Stimulated activated effector memory CD8-positive, alpha-beta T cell treated with anti-CD3 and anti-CD28 coated beads, Interleukin-12 subunit alpha, Interleukin-12 subunit beta, amount 100 ng/mL, for 72 hours (primary cell): ENCODE data around the gene ENDOU.
A peak's percentile ranks its signal among the peaks of the same experiment; 100 is the strongest.
"Not testable (repeated sequence)": the region's sequence is repeated elsewhere in the genome, so short reads cannot be mapped to it uniquely, and the experiment has no call there.

Experiments used
- ATAC-seq: fragments of 150-1000 bp; cut with Tn5 transposase; 2 replicates; pipeline ENCODE4 v1.10.0; 2021
- DNase-seq, 2 donors: peaks; one replicate each; pipeline ENCODE4 v3.0.0; 2021 to 2022; ENCODE audit warnings: low spot score in 2 of 2
- H3K27ac Mint-ChIP-seq: one replicate; pipeline ENCODE4 v1.8.0; 2022; ENCODE audit warnings: mild to moderate bottlenecking, mixed read lengths
- H3K36me3 Mint-ChIP-seq: one replicate; pipeline ENCODE4 v1.8.0; 2022; ENCODE audit warnings: mild to moderate bottlenecking, mixed read lengths
- H3K4me1 Mint-ChIP-seq: one replicate; pipeline ENCODE4 v1.8.0; 2022; ENCODE audit warnings: mixed read lengths
- H3K4me3 Mint-ChIP-seq: one replicate; pipeline ENCODE4 v1.8.0; 2022; ENCODE audit warnings: mild to moderate bottlenecking, mixed read lengths
- H3K9me3 Mint-ChIP-seq: one replicate; pipeline ENCODE4 v1.8.0; 2022; ENCODE audit warnings: mixed read lengths

The ENDOU gene

DNA sequence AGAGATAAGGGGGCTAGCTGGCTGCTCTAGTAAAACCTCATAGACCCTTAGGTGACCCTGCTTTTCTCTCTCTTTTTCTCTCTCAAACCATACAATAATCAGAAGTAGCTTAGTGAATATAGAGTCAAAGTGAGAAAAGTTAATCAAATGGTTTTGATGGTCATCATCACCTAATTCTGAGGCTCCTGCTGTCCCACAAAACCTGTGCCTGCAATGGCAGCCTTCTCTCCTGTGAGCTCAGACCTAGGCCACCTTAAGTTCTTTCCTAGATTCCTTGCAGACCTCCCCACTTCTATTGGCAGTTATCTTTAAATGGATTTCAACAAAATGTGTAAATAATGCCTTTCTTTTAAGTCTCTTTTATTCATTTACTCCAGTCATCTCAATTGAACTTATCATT lies 17.9 kb downstream of the ENDOU start:
- Mint-ChIP-seq H3K9me3 (no peaks in the 10 kb centered on the region), H3K4me1 (peaks cover 50% of the 10 kb centered on the region), H3K27ac (no peak overlapping the region), H3K36me3 (peaks cover 24% of the 10 kb centered on the region), H3K4me3 (peak overlapping the region; percentile 85)
- ATAC-seq, result no peak
- no peak for DNase-seq

- H3K27ac Mint-ChIP-seq, result peak within 1 kb of the TSS; percentile 97
- ATAC-seq, result peak; percentile 94
- peak within 1 kb of the TSS; percentile 85 for H3K4me3 Mint-ChIP-seq
- peaks cover 50% of the 10 kb centered on the region for H3K4me1 Mint-ChIP-seq
- DNase-seq, result peak; percentile 97 to 99
- peaks cover 39% of the 10 kb centered on the region for H3K36me3 Mint-ChIP-seq
- H3K9me3 Mint-ChIP-seq, result no peaks in the 10 kb centered on the region
Observed at GRCh38 chr12:47705566-47706425, 19.5 kb downstream of the ENDOU start, which contains the start of gene RPAP3. Gene RPAP3 (minus strand): TSS chr12:47706030. CDS start chr12:47702840, 3,190 bp downstream.

DNA sequence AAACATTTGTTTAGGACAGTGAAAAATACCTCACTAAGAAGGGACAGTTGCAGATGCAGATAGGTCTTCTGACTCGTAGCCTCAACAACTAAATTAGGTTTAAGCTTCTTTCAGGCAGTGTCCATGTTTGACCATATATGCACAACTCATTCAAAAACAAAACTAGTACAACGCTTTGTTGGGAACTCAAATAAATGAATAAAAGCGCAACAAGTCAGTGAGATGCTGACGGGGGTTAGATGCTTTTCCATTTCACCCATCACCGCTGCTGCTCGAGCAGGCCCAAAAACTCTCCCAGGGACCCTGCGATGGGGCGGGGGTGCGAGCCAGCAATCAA lies 20.1 kb downstream of the ENDOU start:
- Mint-ChIP-seq H3K4me1 (peaks cover 50% of the 10 kb centered on the region), H3K9me3 (no peaks in the 10 kb centered on the region), H3K4me3 (peak overlapping the region; percentile 85), H3K27ac (peak overlapping the region; percentile 97), H3K36me3 (peaks cover 45% of the 10 kb centered on the region)
- DNase-seq (no peak), ATAC-seq (no peak)

GRCh38 chr12:47704719-47705118 lies 20.6 kb downstream of the ENDOU start:
- Mint-ChIP-seq H3K4me3 (peak overlapping the region; percentile 85), H3K4me1 (peaks cover 50% of the 10 kb centered on the region), H3K27ac (peak overlapping the region; percentile 97), H3K36me3 (peaks cover 50% of the 10 kb centered on the region), H3K9me3 (no peaks in the 10 kb centered on the region)
- no peak for ATAC-seq
- peak in 1 of 2 donors; percentile 41 for DNase-seq

GRCh38 chr12:47700263-47700662 lies 25.0 kb downstream of the ENDOU start:
- Mint-ChIP-seq H3K4me3 (no peak overlapping the region), H3K36me3 (peaks cover 75% of the 10 kb centered on the region), H3K27ac (no peak overlapping the region), H3K9me3 (no peaks in the 10 kb centered on the region), H3K4me1 (peaks cover 19% of the 10 kb centered on the region)
- ATAC-seq, result no peak
- no peak for DNase-seq

DNA sequence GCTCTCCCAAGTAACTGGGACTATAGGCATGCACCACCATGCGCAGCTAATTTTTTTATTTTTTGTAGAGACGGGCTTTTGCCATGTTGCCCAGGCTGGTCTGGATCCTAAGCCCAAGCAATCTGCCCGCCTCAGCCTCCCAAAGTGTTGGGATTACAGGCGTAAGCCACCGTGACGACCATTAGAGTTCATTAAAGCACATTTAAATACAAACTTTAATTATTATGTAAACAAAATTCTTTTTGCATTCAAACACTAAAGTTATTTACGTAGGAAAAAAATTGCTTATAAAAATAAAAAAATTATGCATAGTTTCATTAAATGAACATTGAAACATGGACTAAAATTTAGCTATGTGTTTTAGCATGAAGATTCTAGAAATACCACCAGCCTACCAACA lies 26.7 kb downstream of the ENDOU start:
- H3K9me3 Mint-ChIP-seq, result no peaks in the 10 kb centered on the region
- H3K4me1 Mint-ChIP-seq, result peaks cover 5% of the 10 kb centered on the region
- H3K36me3 Mint-ChIP-seq, result peaks cover 85% of the 10 kb centered on the region
- H3K4me3 Mint-ChIP-seq, result no peak overlapping the region
- no peak for DNase-seq
- H3K27ac Mint-ChIP-seq, result no peak overlapping the region
- ATAC-seq, result no peak

DNA sequence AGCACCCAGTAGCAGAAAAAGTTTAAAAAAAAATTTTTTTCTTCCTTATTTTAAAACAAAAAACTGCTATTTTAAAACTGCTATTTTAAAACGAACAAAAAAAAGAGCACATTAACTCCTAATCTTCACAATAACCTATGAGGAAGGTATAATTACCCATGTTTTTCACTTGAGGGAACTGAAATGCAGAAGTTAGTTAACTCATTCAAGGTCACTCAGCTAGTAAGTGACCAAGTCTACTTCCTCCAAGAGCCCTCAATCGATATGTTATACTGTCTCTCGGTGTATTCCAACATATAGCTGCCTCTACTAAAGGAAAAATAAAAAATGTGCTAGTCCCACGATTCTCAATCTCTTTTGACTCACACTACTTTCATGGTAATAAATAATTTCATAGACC lies 27.2 kb downstream of the ENDOU start:
- Mint-ChIP-seq H3K27ac (no peak overlapping the region), H3K9me3 (no peaks in the 10 kb centered on the region), H3K4me3 (no peak overlapping the region), H3K4me1 (no peaks in the 10 kb centered on the region), H3K36me3 (peaks cover 90% of the 10 kb centered on the region)
- ATAC-seq (no peak), DNase-seq (no peak)

DNA sequence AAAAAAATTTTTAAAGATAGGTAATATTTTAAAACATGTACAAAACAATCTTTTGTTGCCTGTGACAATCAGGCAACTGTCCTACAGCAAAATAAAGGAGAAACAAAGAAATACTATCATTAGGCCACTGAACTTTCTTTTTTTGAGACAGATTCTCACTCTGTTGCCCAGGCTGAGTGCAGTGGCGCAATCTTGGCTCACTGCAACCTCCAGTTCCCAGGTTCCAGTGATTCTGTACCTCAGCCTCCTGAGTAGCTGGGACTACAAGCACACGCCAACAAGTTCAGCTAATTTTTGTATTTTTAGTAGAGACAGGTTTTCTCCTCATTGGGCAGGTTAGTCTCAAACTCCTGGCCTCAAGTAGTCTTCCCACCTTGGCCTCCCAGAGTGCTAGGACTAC lies 36.1 kb downstream of the ENDOU start:
- Mint-ChIP-seq H3K9me3 (no peaks in the 10 kb centered on the region), H3K4me3 (no peak overlapping the region), H3K4me1 (peaks cover 6% of the 10 kb centered on the region), H3K36me3 (peaks cover 75% of the 10 kb centered on the region), H3K27ac (no peak overlapping the region)
- DNase-seq (no peak), ATAC-seq (no peak)

DNA sequence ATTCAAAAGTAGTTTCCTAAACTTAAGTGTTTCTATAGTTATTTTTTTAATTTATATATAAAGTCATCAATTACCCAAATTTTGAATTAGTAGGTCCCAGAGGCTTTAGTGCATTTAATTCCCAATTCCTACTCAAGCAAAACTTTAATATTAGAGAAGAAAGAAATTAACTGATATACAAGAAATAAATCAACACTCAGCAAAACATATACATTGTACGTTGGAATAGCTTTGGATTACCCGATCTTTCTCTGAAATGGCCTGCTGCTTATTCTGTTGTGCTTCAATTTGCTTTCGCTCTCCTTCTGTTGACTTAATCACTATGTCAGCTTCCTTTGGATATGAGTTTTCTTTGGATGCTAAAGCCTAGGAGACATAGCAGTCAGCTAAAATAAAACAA lies 37.7 kb downstream of the ENDOU start:
- DNase-seq (no peak), ATAC-seq (no peak)
- Mint-ChIP-seq H3K36me3 (peaks cover 65% of the 10 kb centered on the region), H3K9me3 (no peaks in the 10 kb centered on the region), H3K27ac (no peak overlapping the region), H3K4me3 (no peak overlapping the region), H3K4me1 (peaks cover 11% of the 10 kb centered on the region)

GRCh38 chr12:47686645-47687240 lies 38.5 kb downstream of the ENDOU start:
- no peaks in the 10 kb centered on the region for H3K9me3 Mint-ChIP-seq
- no peak for DNase-seq
- peaks cover 72% of the 10 kb centered on the region for H3K36me3 Mint-ChIP-seq
- no peak overlapping the region for H3K27ac Mint-ChIP-seq
- peaks cover 5% of the 10 kb centered on the region for H3K4me1 Mint-ChIP-seq
- no peak for ATAC-seq
- no peak overlapping the region for H3K4me3 Mint-ChIP-seq

DNA sequence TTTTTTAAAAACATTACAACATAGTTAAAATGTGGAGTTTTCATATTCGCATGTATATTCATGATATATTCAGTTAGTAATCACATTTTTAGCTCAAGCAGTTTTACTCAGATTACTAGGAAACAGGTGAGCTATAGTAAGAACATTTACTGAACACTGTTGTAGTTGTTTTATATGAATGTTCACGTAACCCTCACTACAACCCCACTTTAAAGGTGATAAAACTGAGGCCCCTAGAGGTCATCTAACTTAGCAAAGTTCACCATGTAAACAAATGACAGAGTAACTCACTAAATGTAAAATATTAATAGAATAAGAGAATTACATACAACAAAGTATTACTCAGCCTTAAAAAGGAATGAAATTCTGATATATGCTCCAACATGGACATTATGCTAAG lies 45.5 kb downstream of the ENDOU start:
- no peak for DNase-seq
- no peak for ATAC-seq
- Mint-ChIP-seq H3K27ac (no peak overlapping the region), H3K4me1 (peaks cover 13% of the 10 kb centered on the region), H3K4me3 (no peak overlapping the region), H3K36me3 (peaks cover 71% of the 10 kb centered on the region), H3K9me3 (no peaks in the 10 kb centered on the region)

DNA sequence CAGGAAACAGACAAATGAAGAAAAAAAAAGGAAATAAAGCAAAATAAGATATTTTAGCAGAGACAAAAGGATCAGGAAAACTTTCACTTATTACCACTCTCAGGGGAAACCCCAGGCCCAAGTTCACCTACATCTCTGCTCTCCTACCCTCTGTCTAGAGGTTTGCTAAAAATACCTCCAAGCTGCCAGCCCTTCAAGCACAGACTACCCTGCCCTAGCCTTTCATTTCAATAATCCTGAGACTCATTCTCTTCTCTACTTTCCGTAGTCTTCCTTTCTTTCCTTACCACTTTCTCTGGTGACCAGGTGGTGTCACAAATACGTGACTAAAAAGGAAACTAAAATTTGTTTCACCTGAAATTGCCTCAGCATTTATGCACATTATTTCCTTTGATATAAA lies 53.2 kb downstream of the ENDOU start:
- DNase-seq (no peak), ATAC-seq (no peak)
- no peaks in the 10 kb centered on the region for H3K9me3 Mint-ChIP-seq
- peaks cover 67% of the 10 kb centered on the region for H3K36me3 Mint-ChIP-seq
- H3K27ac Mint-ChIP-seq, result no peak overlapping the region
- H3K4me1 Mint-ChIP-seq, result peaks cover 9% of the 10 kb centered on the region
- no peak overlapping the region for H3K4me3 Mint-ChIP-seq

- H3K36me3 Mint-ChIP-seq, result peaks cover 71% of the 10 kb centered on the region
- ATAC-seq, DNase-seq, H3K27ac Mint-ChIP-seq, H3K4me1 Mint-ChIP-seq, H3K4me3 Mint-ChIP-seq, H3K9me3 Mint-ChIP-seq: not testable (repeated sequence)
Observed at GRCh38 chr12:47667935-47668334, 57.4 kb downstream of the ENDOU start.
